Measurements from ENCODE around the gene EMSY. TPM values are rescaled to one million over a fixed set of nuclear protein-coding genes. Genes with fewer than 3 reads are reported as not detected.

EMSY gene
- total RNA-seq, 5 donors from 2014 or later (not counting 1 experiment from before 2014, with no cell fraction given) = 33.4 to 39.0 (median 38.0) TPM

- ChIA-PET CTCF (no interaction called here), POLR2A (no interaction called here)
- Histone ChIP-seq H3K36me3 (ENCODE audit: control insufficient read depth in 2 of 2, extremely low read depth in 1 of 2, insufficient read depth in 1 of 2, low read length in 1 of 2) (no peaks in the 10 kb centered on the region), H3K9me3 (no peaks in the 10 kb centered on the region), H3K27ac (ENCODE audit: low read length) (peak overlapping the region; percentile 60), H3K4me1 (ENCODE audit: control insufficient read depth in 1 of 2, extremely low read depth in 1 of 2, insufficient read depth in 2 of 2, low read length in 2 of 2) (peaks cover 0 to 25% of the 10 kb centered on the region in 2 experiments), H3K27me3 (replicated peaks in 1 of 2; ENCODE audit: control insufficient read depth in 2 of 2, extremely low read depth in 1 of 2, insufficient read depth in 2 of 2, low read length in 1 of 2) (peaks cover 0 to 18% of the 10 kb centered on the region in 2 experiments), H3K4me3 (ENCODE audit: control insufficient read depth in 1 of 2, extremely low read depth in 1 of 2, low read length in 1 of 2) (no peak overlapping the region)
- Mint-ChIP-seq H3K27me3 (peaks cover 3 to 4% of the 10 kb centered on the region in 2 donors), H3K27ac (peak overlapping the region; percentile 76 to 84), H3K36me3 (no peaks in the 10 kb centered on the region), H3K4me3 (no peak overlapping the region), H3K4me1 (peaks cover 9 to 23% (median 16%) of the 10 kb centered on the region in 3 donors), H3K9me3 (no peaks in the 10 kb centered on the region)
- DNase-seq = no peak
- ATAC-seq (replicated peaks in 1 of 4) = no peak
- no CpG with 5 or more reads among the region's 5 CpGs for WGBS (ENCODE audit: insufficient coverage)
These were observed 143.1 kb downstream of the EMSY start for GRCh38 chr11:76587820-76588454.

GRCh38 chr11:76588455-76589325 is 143.9 kb downstream of the EMSY start:
- H3K36me3 Mint-ChIP-seq = no peaks in the 10 kb centered on the region
- H3K4me1 ChIP-seq (ENCODE audit: control insufficient read depth in 1 of 2, extremely low read depth in 1 of 2, insufficient read depth in 2 of 2, low read length in 2 of 2) = peaks cover 0 to 25% of the 10 kb centered on the region in 2 experiments
- ATAC-seq (replicated peaks in 1 of 4) (peak in 3 of 4 experiments; percentile 48 to 65 (median 59)), DNase-seq (peak in 4 of 35 experiments; percentile 7 to 32 (median 22))
- ChIA-PET POLR2A (no interaction called here), CTCF (no interaction called here)
- peaks cover 0 to 18% of the 10 kb centered on the region in 2 experiments for H3K27me3 ChIP-seq (replicated peaks in 1 of 2; ENCODE audit: control insufficient read depth in 2 of 2, extremely low read depth in 1 of 2, insufficient read depth in 2 of 2, low read length in 1 of 2)
- no peaks in the 10 kb centered on the region for H3K9me3 Mint-ChIP-seq
- H3K4me3 ChIP-seq (ENCODE audit: control insufficient read depth in 1 of 2, extremely low read depth in 1 of 2, low read length in 1 of 2) = no peak overlapping the region
- H3K36me3 ChIP-seq (ENCODE audit: control insufficient read depth in 2 of 2, extremely low read depth in 1 of 2, insufficient read depth in 1 of 2, low read length in 1 of 2) = no peaks in the 10 kb centered on the region
- H3K27ac Mint-ChIP-seq = peak overlapping the region; percentile 76 to 84
- H3K9me3 ChIP-seq = no peaks in the 10 kb centered on the region
- WGBS (ENCODE audit: insufficient coverage) = 52% methylated on average over 16 of the region's 25 CpGs
- H3K4me3 Mint-ChIP-seq = no peak overlapping the region
- peaks cover 9 to 28% (median 16%) of the 10 kb centered on the region in 3 donors for H3K4me1 Mint-ChIP-seq
- H3K27ac ChIP-seq (ENCODE audit: low read length) = peak overlapping the region; percentile 60
- H3K27me3 Mint-ChIP-seq = peaks cover 3 to 4% of the 10 kb centered on the region in 2 donors

- H3K27me3 ChIP-seq (replicated peaks in 1 of 2; ENCODE audit: control insufficient read depth in 2 of 2, extremely low read depth in 1 of 2, insufficient read depth in 2 of 2, low read length in 1 of 2) = peaks cover 0 to 18% of the 10 kb centered on the region in 2 experiments
- ATAC-seq (replicated peaks in 1 of 4) (no peak), DNase-seq (no peak)
- H3K27ac ChIP-seq (ENCODE audit: low read length) = no peak overlapping the region
- Mint-ChIP-seq H3K36me3 (no peaks in the 10 kb centered on the region), H3K4me1 (peaks cover 9 to 31% (median 16%) of the 10 kb centered on the region in 3 donors), H3K27me3 (peaks cover 3 to 4% of the 10 kb centered on the region in 2 donors), H3K27ac (peak overlapping the region; percentile 76 to 84), H3K4me3 (no peak overlapping the region), H3K9me3 (no peaks in the 10 kb centered on the region)
- no peaks in the 10 kb centered on the region for H3K36me3 ChIP-seq (ENCODE audit: control insufficient read depth in 2 of 2, extremely low read depth in 1 of 2, insufficient read depth in 1 of 2, low read length in 1 of 2)
- H3K4me3 ChIP-seq (ENCODE audit: control insufficient read depth in 1 of 2, extremely low read depth in 1 of 2, low read length in 1 of 2) = no peak overlapping the region
- no peaks in the 10 kb centered on the region for H3K9me3 ChIP-seq
- WGBS (ENCODE audit: insufficient coverage) = 93% methylated on average over 9 of the region's 10 CpGs
- peaks cover 0 to 25% of the 10 kb centered on the region in 2 experiments for H3K4me1 ChIP-seq (ENCODE audit: control insufficient read depth in 1 of 2, extremely low read depth in 1 of 2, insufficient read depth in 2 of 2, low read length in 2 of 2)
- POLR2A ChIA-PET = no interaction called here
- CTCF ChIA-PET = no interaction called here
These were observed 144.7 kb downstream of the EMSY start for GRCh38 chr11:76589477-76589876.

- Histone ChIP-seq H3K36me3 (ENCODE audit: control insufficient read depth in 2 of 2, extremely low read depth in 1 of 2, insufficient read depth in 1 of 2, low read length in 1 of 2) (no peaks in the 10 kb centered on the region), H3K9me3 (no peaks in the 10 kb centered on the region), H3K4me3 (ENCODE audit: control insufficient read depth in 1 of 2, extremely low read depth in 1 of 2, low read length in 1 of 2) (no peak overlapping the region), H3K27me3 (replicated peaks in 1 of 2; ENCODE audit: control insufficient read depth in 2 of 2, extremely low read depth in 1 of 2, insufficient read depth in 2 of 2, low read length in 1 of 2) (peaks cover 0 to 18% of the 10 kb centered on the region in 2 experiments), H3K27ac (ENCODE audit: low read length) (no peak overlapping the region), H3K4me1 (ENCODE audit: control insufficient read depth in 1 of 2, extremely low read depth in 1 of 2, insufficient read depth in 2 of 2, low read length in 2 of 2) (peaks cover 0 to 25% of the 10 kb centered on the region in 2 experiments)
- POLR2A ChIA-PET = interaction anchor here in 1 of 2 donors (0.6 kb wide), 1 partner anchor 265 kb away, joined by 3 read pairs; no protein-coding TSS in a partner anchor
- Mint-ChIP-seq H3K27me3 (peaks cover 3 to 4% of the 10 kb centered on the region in 2 donors), H3K4me1 (peaks cover 9 to 37% (median 22%) of the 10 kb centered on the region in 3 donors), H3K36me3 (no peaks in the 10 kb centered on the region), H3K27ac (peak overlapping the region; percentile 36 to 52), H3K4me3 (no peak overlapping the region), H3K9me3 (no peaks in the 10 kb centered on the region)
- CTCF ChIA-PET = no interaction called here
- 87% methylated on average over 3 of the region's 9 CpGs for WGBS (ENCODE audit: insufficient coverage)
- no peak for ATAC-seq (replicated peaks in 1 of 4)
- no peak for DNase-seq
These were observed 145.4 kb downstream of the EMSY start for GRCh38 chr11:76589964-76590950.

- H3K4me3 Mint-ChIP-seq = no peak overlapping the region
- Histone ChIP-seq H3K36me3 (ENCODE audit: control insufficient read depth in 2 of 2, extremely low read depth in 1 of 2, insufficient read depth in 1 of 2, low read length in 1 of 2) (no peaks in the 10 kb centered on the region), H3K27ac (ENCODE audit: low read length) (no peak overlapping the region), H3K27me3 (replicated peaks in 1 of 2; ENCODE audit: control insufficient read depth in 2 of 2, extremely low read depth in 1 of 2, insufficient read depth in 2 of 2, low read length in 1 of 2) (peaks cover 0 to 18% of the 10 kb centered on the region in 2 experiments), H3K4me3 (ENCODE audit: control insufficient read depth in 1 of 2, extremely low read depth in 1 of 2, low read length in 1 of 2) (no peak overlapping the region), H3K9me3 (no peaks in the 10 kb centered on the region), H3K4me1 (ENCODE audit: control insufficient read depth in 1 of 2, extremely low read depth in 1 of 2, insufficient read depth in 2 of 2, low read length in 2 of 2) (peaks cover 0 to 25% of the 10 kb centered on the region in 2 experiments)
- ATAC-seq (replicated peaks in 1 of 4) (no peak), DNase-seq (no peak)
- no peaks in the 10 kb centered on the region for H3K36me3 Mint-ChIP-seq
- no peaks in the 10 kb centered on the region for H3K9me3 Mint-ChIP-seq
- WGBS (ENCODE audit: insufficient coverage) = no CpG with 5 or more reads among the region's 8 CpGs
- POLR2A ChIA-PET = no interaction called here
- H3K27ac Mint-ChIP-seq = peak overlapping the region in 1 of 2 donors; percentile 57
- H3K4me1 Mint-ChIP-seq = peaks cover 9 to 37% (median 22%) of the 10 kb centered on the region in 3 donors
- CTCF ChIA-PET = no interaction called here
- peaks cover 3 to 4% of the 10 kb centered on the region in 2 donors for H3K27me3 Mint-ChIP-seq
These were observed 146.6 kb downstream of the EMSY start for GRCh38 chr11:76591416-76591815.
